HG02938 (cell line): ENCODE measurements around the gene BBS7.

ENCODE experiments used
- ATAC-seq: cut with Tn5 transposase; IDR thresholded peaks from one replicate; pipeline ENCODE4 v1.9.1; 2021; ENCODE audit warnings: mild to moderate bottlenecking, moderate library complexity; ENCODE audit not compliant: unreplicated experiment

BBS7 gene

GRCh38 chr4:121794505-121795188 is 75.6 kb downstream of the BBS7 start:
- no peak for ATAC-seq

- no peak for ATAC-seq
Observed at GRCh38 chr4:121792966-121793365, 77.3 kb downstream of the BBS7 start.

- ATAC-seq: no peak
Observed at GRCh38 chr4:121791481-121791880, 78.8 kb downstream of the BBS7 start.

- no peak for ATAC-seq
Observed at GRCh38 chr4:121790976-121791375, 79.3 kb downstream of the BBS7 start.

GRCh38 chr4:121789960-121790829 is 80.1 kb downstream of the BBS7 start:
- ATAC-seq: no peak

GRCh38 chr4:121789455-121789854 is 80.8 kb downstream of the BBS7 start:
- ATAC-seq: no peak

- peak; percentile 88 for ATAC-seq
Observed at GRCh38 chr4:121788896-121789295, 81.4 kb downstream of the BBS7 start.

GRCh38 chr4:121786221-121786620 is 84.1 kb downstream of the BBS7 start:
- no peak for ATAC-seq

GRCh38 chr4:121785479-121785878 is 84.8 kb downstream of the BBS7 start:
- ATAC-seq: no peak

GRCh38 chr4:121784975-121785374 is 85.3 kb downstream of the BBS7 start:
- ATAC-seq: no peak

GRCh38 chr4:121784401-121784800 is 85.9 kb downstream of the BBS7 start:
- no peak for ATAC-seq

- ATAC-seq: no peak
Observed at GRCh38 chr4:121783210-121783609, 87.1 kb downstream of the BBS7 start.

GRCh38 chr4:121778991-121779628 is 91.2 kb downstream of the BBS7 start:
- ATAC-seq: no peak

GRCh38 chr4:121777625-121778024 is 92.6 kb downstream of the BBS7 start:
- ATAC-seq: no peak

- no peak for ATAC-seq
Observed at GRCh38 chr4:121776610-121777401, 93.5 kb downstream of the BBS7 start.
